ENCODE data around the gene SAMD9.
A peak's percentile ranks its signal among the peaks of the same experiment; 100 is the strongest.
"Not testable (repeated sequence)": the region's sequence is repeated elsewhere in the genome, so short reads cannot be mapped to it uniquely, and the experiment has no call there.

SAMD9 gene

DNA sequence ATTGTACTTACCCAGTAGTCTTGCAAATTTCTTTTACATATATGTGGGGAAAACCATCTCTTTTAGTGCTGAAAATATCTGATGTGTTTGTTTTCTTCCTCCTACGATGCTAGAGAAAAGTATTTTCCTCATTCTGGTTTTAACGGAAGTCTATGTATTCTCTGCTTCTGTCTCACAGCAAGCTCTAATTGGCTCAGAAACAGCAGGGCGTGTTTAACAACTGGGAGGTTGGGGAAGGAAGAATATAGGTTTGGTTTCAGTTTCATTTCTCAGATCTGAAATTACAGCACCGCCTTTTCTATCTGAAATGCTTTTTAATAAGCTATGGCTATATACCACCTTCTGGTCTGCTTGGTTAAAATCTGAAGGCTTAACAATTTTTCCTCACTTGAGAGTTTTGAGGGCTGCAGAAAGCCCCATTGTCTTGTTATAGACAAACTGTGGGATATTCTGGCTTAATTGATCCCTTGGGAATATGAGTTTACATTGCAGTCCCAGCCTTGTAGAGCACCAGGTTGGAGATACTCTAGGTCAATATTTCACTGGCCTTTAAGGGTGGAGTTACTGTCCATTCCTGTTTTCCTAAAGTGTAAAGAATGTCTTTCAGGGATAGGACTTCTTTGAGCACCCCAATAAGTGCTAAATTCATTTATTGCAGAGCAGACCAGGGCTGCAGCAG is at the start of gene SAMD9:
Gene SAMD9 (minus strand): TSS at position 128 of the 679 bp plus-strand sequence. CDS start 11,882 bp downstream, outside the sequence.
- DNase-seq, result no peak

DNA sequence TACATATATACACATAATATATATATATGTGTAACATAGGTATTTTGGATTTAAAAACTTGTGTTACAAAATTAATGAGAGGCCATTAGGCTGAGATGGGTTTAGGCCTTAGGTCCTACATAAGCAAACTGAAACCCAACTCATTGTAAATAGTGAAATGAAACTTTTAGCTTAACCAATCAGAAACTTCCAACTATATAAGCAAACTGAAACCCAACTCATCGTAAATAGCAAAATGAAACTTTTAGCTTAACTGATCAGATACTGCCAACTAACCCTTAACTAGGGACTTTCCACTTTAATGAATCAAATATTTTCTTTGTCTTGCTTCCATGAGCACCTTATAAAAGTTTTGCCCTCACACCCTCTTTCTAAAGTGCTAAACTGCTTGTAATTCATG is 47.7 kb upstream of the SAMD9 start:
- no peak for DNase-seq

DNA sequence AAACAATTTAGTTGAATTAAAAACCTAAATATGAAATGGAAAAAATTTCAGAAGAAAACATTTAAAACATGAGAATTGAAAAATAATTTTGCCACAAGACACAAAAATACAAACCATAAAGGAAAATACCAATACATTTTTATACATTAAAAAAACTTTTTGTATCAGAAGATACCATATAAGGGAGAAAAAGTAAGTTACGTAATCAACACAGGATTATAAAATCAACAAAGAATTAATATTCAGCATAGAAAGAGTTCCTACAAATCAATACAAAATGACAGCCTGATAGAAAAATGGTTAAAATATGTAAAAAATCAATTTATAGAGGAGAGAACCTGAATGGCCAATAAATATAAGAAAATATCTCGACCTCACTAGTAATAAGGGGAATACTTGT is 47.0 kb upstream of the SAMD9 start:
- no peak for DNase-seq

DNA sequence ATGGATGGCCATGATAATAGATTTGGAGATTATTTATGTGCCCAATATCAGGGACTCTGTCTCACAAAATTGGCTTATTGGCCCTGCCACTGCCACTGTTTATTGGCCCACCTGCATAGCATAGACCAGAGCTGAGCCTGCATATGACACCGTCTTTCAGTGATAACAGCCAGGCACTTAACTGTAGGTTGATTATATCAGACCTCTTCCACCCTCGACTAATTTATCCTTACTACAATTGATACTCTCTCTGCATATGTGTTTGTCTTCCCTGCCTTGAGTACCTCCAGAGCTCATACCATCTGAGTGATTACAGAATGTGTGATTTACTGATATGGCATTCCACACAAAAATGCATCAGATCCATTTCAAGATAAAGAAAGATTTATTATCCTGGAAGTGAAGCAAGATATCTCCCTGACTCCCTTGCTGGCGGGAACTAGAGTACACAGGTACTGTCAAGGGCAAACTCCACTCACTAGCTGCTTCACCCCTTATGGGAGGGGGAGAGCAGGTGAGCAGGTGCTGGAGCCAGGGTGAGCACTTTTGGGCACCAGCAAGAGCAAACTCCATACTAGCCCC is 43.5 kb upstream of the SAMD9 start:
- no peak for DNase-seq

DNA sequence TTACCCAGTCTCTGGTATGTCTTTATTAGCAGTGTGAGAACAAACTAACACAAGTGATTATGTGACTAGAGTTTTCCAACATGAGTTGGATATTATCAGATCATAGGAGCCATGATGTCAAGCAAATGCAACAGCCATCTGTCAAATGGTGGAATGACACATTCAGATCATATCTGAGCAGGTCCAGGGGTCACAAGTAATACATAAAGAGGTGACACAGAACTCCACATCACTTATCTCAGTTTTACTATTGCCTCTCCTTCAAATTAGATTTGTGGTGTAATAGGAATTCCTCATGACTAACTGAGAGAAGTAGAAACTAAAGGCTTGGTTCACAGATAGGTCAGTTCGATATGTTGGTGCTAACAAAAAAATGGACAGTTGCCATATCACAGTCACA is 42.6 kb upstream of the SAMD9 start:
- no peak for DNase-seq

DNA sequence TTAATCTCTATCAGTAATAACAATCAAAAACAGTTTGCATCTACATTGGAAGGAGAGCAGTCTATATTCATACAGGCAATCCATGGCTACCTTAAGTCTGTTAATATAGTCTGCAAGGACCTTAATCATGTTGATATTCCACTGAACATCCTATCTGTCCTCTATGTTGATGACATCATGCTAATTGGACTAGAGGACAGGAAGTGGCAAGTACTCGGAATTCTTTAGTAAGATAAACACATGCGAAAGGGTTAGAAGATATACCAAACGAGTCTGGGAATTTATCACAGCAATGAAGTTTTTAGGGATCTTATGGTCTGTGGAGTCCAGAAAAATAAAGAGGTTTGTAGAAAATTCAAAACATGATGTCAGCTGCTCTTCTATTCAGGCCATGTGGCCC is 41.7 kb upstream of the SAMD9 start:
- no peak for DNase-seq

DNA sequence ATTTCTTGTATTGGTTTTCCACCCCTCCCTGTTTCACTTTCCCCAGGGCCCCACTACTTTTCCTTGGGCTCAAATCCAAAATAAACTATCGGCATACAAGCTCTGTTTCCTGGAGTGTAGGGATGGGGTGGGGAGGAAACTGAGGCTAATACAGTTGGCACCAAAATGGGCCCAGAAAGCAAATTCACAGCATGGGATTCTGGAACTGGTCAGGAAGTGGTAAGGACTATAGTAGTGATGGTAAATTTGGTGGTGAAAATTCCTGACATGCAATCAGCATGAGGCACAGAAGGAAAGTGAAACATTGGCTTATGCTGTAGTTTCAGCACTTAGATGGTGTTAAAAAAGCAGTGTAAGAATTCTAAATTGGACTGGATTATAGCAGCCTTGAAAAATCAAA is 39.1 kb upstream of the SAMD9 start:
- DNase-seq, result no peak

DNA sequence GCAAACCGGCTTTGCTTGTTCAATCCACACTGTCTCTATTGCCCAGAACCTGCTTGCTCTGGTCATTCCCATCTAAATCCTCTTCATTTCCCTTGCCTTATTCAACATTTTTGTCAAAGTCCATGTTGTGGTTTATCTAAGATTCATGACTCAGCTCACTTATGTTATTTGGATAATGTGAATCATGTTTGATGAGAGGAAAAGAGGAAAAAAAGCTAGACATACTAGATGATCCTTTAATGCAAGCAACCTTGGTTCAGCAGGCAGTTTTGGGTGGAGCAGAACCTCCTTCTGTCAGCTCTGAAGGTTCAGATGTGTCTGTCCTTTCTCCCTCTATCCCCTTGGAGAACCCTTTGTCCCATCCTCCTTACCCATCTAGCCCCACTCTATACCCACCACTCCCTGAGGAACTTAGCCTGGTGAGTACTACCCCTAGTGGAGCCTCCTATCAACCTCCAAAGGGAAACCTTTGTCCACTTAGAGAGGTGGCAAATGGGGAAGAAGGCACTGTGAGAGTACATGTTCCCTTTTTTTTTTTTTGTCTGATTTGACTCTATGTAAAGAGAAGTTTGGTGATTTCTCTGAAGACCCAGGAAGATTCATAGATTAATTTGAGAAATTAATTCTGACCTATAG is 32.5 kb upstream of the SAMD9 start:
- DNase-seq, result no peak

DNA sequence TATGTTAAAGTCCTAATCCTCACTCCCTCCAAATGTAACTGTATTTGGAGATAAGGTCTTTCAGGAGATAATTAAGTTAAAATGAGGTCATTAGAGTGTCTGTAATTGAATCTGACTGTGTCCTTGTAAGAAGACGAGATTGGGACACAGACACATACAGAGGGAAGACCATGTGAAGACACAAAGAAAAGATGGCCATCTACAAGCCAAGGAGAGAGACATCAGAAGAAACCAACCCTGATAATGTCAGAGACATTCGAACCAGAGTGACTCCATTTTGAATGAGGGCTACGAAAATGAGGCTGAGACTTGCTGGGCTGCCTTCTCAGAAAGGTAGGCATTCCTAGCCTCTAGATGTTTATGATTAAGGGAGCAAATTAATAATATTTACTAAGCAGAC is 30.9 kb upstream of the SAMD9 start:
- no peak for DNase-seq

DNA sequence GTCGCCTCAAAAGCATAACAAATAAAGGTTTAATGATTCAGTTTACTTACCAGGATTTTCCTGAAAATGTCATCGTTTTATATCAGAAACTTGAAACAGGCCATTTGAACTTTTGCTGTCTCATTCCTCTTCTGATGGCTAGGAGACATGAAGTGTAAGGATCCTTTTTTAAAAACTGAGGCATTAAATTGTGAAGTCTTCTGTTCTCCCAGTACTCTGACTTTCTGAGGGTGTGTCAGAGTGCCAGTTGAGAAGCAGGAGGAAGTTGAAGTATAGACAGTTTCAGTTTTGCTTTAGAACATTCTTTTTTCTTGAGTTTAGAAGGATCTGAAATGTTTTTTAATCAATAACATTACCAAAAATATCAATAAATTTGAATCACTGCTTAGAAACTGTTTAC is 30.4 kb upstream of the SAMD9 start, which contains the start of gene SAMD9L:
Gene SAMD9L (minus strand): TSS at position 242 of the 400 bp plus-strand sequence. CDS start 12,414 bp downstream, outside the sequence.
- DNase-seq, result no peak

DNA sequence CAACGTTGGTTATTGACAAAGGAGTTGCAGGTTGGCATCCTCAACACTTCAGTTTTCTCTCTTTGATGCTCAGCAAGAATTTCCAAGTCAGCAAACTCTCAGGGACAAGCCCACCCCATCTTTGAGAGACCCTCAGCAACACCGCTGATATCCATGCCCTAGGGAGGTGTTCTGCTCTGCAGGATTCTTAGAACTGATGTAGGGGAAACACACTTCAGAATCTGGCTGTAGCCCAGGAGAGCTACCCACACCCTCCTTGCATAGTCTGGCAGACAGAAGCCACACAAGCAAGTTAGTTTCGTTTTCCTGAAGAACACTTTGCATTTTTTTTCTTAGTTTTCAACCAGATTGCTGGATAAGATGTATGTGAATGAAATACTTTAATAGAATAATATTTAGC is 29.6 kb upstream of the SAMD9 start:
- DNase-seq, result peak; percentile 63

DNA sequence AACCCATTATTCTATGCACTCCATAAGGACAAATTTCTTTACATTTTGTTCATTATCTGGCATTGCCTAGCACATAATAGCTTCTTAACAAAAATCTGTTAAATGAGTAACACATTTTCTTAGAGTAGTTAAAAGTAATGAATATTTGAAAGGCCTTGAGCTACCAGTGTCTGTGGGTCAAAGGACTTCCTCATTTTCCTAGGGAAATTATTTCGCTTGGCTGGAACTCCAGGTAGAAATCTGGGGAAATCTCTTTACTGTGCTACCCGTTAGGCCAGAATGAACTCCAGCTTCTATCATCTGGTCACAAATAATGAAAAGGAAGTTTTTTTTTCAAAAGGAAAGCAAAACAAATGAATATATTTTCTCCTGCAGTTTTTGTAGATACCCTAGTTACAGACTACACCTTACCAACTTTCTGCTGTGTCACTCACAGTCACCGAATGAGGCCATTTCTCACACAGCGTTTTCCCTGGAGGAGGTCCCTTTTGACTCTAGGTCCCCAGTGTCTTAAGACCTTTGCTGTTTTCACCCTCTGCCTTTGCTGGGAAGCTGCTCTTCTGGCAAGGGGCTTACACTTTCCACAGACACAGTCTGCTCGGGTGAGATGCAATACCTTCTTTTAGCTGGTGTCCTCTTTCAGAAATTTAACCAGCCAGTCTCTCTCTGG is 28.8 kb upstream of the SAMD9 start:
- DNase-seq, result no peak

DNA sequence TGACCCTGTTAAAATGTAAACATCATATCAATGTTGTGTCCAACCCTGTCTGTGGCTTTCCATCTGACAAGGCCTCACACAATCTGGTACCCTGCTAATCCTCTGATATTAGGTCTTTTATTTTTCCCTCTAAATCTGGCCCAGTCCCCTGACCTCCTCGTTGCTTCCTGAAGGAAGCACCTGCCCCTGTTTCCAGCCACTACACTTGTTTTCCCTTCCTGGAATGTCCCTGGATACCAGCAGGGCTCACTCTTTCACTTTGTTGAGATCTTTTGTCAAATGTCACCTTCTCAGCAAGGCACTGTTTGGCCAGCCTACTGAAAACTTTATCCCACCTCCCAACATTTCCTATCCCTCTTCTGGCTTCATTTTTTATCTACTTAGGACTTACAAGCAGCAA is 28.3 kb upstream of the SAMD9 start:
- DNase-seq, result no peak

DNA sequence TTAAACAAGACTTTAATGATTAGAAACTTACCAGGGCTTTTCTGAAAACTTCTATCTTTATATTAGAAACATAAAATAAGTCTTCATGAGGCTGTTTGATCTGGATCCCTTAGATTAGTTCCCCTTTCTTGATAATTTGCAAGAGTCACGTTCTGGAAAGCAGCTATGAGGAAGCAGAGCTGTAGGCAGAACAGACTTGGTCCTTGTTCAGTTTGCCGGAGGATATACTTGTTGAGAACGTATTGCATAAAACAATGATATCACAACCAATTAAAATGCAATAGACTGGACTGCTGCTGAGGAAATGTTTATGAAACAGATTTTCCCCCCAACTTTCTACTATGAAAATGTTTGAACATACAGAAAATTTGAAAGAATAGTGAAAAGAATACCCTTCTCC is 27.6 kb upstream of the SAMD9 start:
- no peak for DNase-seq

DNA sequence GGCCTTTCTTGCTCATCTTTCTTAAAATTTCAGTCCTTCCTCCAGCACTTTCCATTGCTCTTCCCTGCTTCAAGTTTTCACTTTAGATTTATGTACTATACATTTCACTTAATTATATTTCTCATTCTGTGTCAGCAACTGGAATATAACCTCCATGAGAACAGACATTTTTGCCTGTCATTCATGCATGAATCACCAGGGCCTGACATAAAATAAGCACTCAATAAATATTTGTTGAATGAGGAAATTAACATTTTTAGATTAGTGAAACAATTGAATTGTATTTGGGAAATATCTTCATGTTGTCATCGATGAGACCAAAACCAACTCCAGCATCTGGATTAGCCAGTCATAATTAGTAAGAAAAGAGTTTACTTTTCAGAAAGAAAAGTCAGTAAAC is 24.3 kb upstream of the SAMD9 start:
- DNase-seq, result no peak

DNA sequence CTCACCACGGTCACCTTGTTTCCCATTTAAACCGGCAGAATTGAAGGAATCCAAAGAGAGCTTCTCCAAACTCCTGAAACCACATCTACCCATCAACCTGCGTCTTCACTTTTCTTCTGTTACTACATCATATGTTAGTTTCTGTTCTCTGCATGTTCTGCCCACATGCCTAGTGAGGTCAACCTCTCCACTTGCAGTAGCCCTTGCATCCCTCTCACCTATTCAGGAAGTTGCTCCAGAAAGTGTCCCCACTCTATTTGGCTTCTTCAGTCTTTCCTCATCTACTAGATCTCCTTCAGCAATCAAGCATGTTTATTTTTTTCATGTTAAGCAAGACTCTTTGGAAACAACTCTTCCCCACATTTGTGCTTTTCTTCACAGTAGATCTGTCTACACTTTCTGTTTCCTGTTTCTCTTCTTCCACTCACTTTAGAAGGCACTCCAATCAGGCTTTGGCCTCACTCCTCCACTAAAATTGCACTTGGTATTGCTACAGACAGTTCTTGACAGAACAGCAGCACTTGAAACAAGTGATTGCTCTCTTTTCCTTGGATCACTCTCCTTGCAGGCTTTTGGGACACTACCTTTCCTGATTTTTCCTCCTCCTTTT is 22.9 kb upstream of the SAMD9 start:
- no peak for DNase-seq

DNA sequence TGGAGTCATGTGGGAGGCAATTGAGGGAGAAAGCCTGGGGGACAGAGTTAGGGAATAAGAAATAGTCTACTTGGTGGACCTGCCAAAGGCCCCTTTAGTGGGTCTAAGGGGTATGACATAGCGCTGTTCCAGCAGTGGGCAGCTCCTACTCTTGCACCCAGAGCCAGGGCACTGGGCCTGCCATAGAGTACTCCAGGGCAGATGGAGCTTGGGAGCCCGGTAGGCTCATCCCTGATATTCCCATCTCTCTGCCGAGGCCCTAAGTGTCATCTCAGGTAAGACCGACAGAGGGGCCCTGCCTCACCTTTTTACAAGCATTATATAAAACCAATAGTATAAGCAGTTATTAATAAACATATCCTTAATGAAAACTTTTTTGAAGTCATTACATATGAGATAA is 20.8 kb upstream of the SAMD9 start:
- no peak for DNase-seq

DNA sequence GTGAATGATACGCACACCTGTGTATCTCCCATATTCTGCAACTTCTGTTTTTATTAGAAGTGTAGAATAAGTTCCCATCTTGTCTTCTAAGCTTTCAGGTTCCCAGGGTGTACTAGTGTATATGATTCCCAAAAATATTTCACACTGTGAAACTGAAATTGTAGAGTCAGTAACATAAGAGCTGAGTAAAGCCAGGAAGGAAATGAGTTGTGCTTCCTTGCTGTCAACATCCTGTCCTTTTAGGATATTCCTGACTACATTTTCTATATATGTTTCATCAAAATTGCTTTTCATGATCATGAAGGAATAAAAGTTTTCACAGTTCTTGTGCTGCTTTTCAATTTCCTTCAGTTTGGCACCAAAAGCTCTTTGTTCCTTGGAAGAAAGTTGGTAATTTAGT is 15.2 kb upstream of the SAMD9 start:
- DNase-seq, result no peak

DNA sequence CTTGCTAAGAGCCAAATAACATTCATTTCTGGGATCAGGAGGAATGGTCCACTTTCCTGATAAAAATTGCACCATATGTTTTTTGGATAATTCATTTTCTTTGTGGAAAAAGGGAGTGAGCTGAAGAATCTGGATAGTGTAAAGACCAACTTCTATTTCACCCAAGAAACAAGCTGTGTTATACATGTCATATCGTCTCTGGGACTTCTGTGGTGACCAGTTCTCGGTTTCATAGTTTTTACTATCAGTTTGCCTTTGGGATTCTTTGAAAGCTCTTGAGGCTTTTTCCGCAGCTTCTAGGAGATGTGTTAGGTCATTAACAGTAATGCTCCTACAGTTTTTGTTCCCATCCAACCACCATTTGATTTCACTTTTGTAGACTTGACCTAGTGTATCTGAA is 14.4 kb upstream of the SAMD9 start:
- DNase-seq, result no peak

DNA sequence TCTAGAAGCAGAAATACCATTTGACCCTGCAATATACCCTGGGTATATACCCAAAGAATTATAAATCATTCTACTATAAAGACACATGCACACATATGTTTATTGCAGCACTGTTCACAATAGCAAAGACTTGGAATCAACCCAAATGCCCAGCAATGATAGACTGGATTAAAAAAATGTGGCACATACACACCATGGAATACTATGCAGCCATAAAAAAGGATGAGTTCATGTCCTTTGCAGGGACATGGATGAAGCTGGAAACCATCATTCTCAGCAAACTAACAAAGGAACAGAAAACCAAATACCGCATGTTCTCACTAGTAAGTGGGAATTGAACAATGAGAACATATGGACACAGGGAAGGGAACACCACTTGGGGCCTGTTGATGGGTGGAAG is 9.2 kb upstream of the SAMD9 start:
- not testable (repeated sequence) for DNase-seq

DNA sequence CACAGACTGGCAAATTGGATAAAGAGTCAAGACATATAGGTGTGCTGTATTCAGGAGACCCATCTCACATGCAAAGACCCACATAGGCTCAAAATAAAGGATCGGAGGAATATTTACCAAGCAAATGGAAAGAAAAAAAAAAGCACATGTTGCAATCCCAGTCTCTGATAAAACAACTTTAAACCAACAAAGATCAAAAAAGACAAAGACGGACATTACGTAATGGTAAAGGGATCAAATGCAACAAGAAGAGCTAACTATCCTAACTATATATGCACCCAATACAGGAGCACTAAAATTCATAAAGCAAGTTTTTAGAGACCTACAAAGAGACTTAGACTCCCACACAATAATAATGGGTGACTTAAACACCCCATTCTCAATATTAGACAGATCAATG is 5.8 kb upstream of the SAMD9 start:
- DNase-seq, result not testable (repeated sequence)

DNA sequence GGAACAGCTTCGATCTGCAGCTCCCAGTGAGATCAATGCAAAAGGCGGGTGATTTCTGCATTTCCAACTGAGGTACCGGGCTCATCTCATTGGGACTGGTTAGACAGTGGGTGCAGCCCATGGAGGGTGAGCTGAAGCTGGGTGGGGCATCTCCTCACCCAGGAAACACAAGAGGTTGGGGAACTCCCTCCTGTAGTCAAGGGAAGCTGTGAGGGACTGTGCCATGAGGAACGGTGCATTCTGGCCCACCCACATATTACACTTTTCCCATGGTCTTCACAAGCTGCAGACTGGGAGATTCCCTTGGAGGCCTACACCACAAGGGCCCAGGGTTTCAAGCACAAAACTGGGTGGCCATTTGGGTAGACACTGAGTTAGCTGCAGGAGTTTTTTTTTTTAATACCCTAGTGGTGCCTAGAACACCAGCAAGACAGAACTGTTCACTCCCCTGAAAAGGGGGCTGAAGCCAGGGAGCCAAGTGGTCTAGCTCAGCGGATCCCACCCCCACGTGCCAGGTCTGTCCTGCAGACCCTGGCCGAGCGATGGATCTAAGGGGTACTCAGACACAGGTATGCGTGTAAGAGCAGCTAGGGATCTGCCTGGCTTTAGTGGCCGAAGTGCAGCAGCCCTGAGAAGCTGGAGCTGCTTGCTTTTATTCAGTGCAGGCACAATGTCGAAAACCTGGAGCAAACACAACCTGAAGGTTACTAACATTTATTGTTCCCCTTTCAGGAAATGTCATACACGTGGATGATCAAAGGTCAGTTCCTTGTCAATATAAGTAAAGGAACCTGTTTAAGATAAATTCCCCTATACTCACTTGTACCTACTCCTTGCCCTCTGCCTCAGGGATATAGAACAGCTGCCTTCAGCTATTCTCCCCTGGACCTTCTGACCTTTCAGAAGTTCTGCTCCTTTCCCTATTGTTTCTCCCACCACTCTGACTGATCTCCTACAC is 3.1 kb upstream of the SAMD9 start:
- no peak for DNase-seq
